NCI-H2171 treated with DMSO at 0.1 percent for 48 hours (cell line): ENCODE results near the gene HERC6.
"Not testable (repeated sequence)": the region's sequence is repeated elsewhere in the genome, so short reads cannot be mapped to it uniquely, and the experiment has no call there.

Experiments
- DNase-seq: peaks from one replicate; lab custom pipeline; 2025; lab: John Stamatoyannopoulos, UW

The HERC6 gene

DNA sequence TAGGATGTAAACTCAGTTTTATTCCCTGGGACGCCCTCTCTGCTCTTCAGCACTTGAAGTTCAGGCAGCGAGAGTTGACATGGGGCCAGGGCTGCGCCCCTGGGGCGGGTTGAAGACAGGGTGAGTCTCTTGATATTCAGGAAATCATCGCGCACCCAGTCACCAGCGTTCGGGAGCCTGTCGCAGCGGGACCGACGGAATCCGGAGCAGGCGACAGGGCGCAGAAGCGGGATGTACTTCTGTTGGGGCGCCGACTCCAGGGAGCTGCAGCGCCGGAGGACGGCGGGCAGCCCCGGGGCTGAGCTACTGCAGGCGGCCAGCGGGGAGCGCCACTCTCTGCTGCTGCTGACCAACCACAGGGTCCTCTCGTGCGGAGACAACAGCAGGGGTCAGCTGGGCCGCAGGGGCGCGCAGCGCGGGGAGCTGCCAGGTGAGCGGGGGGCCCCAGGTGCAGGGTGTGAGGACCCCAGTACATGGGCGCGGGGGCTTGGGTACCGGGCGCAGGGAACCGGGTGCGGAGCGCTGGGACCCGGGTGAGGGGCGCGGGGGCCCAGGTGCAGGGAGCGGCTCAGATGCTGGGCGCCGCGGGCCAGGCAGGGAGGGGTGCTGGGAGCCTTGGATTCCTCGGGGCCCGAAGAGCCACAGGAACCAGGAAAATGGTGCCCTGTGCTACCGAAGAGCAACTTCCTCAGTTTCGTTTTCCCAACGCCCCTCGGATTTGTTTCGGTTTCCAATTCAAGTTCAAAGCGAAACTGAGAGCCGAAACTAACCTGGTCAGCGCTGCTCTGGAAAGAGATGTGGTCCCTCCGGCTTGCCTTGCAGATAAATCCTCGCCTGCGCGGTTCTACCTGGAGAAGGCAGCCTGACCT lies at the start of gene HERC6:
TSS of gene HERC6 (plus strand) at position 162 of the 869 bp plus-strand sequence. CDS start at position 232, 70 bp downstream.
- peak; percentile 2 for DNase-seq

DNA sequence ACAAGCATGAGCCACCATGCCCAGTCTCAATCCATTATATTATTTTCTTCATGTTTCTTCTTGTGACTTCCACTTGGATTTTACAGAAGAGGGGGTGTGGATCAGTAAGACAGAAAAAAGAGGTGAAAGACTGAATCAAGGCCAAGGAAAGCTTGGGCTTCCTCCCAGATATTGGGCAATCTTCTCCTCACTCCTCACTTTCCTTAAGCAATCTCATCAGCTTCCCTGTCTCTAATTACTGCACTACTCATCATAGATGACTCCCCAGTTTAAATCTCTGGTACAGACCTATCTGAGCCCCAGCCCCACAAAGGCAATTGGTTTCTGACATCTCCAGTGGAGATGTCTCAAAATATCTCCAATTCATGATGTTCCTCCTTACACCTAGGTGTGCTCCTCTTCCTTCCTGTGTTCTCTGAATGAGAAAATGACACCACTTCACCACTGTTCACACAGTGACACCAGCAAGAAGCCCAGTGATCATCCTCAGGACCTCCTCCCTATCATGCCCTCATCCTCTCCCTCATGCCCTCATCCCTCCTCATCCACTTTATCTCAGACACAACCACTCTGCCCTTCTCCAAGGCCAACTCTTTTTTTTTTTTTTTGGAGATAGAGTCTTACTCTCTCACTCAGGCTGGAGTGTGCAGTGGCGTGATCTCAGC lies 44.8 kb upstream of the HERC6 start:
- DNase-seq: no peak

DNA sequence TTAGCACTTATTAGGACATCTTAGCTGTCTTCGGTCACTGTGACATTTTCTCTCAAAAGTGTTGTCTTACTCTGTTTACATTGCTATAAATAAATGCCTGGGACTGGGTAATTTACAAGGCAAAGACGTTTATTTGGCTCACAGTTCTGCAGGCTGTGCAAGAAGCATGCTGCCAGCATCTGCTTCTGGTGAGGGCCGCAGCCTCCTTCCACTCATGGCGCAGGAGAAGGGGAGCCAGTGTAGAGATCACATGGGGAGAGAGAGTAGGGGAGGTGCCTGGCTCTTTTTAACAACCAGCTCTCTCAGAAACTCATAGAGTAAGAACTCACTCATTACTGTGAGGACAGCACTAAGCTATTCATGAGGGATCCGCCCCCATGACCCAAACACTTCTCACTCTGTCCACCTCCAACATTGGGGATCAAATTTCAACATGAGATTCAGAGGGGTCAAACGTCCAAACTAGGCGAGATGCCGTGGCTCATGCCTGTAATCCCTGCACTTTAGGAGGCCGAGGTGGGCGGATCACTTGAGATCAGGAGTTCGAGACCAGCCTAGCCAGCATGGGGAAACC lies 43.5 kb upstream of the HERC6 start:
- DNase-seq: no peak

- no peak for DNase-seq
Observed at GRCh38 chr4:88341227-88342192, 37.1 kb upstream of the HERC6 start.

DNA sequence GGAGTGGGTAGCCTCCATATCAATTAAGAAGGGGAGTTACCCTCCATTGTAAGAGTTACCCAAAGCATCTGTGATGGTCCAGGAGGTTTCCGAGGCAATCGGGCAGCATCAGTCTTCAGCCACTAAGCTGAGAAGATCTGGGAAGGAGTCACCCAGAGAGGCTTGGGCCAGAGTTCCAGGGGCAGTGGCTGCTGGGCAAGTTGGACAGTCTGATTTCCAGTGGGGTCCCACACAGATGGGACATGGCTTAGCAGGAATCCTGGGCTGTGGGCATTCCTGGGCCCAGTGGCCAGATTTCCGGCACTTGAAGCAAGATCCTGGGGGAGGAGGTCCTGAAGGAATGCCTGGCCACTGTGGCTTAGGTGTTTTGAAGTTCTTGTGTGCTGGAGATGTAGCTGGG lies 31.8 kb upstream of the HERC6 start:
- DNase-seq: not testable (repeated sequence)

DNA sequence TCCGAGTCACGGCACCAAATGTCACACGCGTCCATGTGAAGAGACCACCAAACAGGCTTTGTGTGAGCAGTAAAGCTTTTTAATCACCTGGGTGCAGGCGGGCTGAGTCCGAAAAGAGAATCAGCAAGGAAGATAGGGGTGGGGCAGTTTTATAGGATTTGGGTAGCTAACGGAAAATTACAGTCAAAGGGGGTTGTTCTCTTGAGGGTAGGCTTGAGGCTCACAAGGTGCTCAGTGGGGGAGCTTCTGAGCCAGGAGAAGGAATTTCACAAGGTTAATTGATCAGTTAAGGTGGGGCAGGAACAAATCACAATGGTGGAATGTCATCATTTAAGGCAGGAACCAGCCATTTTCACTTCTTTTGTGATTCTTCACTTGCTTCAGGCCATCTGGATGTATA lies 29.9 kb upstream of the HERC6 start:
- not testable (repeated sequence) for DNase-seq

GRCh38 chr4:88350786-88351185 lies 27.9 kb upstream of the HERC6 start:
- no peak for DNase-seq

DNA sequence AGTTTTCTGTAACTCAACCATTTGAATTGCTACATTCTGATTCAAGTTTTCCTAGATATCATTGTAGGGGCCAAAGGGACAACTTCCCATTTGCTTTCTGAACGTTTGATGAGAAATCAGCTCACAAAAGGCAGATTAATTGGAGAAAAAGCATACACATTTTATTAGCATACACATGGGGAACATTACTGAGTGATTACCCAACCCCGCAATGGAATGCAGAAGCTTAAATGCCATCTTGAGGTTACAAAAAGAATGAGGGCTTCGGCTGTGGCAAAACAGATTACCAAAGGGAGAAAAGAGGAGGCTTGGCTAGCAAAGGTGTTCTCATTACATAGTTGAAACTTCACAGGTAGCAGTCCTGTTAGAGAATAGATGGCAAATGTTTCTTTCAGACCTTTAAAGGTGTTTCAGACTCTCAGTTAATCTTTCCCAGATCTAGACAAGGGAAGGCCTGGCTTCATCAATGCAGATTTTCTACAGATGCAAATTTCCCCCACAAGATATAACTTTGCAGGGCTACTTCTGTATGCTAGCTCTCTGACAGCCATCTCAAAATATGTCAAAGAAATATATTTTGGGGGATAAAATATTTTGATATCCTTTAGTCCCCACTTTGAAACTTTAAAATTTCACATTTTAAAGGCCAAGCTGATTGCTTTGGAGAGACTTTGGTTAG lies 26.5 kb upstream of the HERC6 start:
- DNase-seq: no peak

DNA sequence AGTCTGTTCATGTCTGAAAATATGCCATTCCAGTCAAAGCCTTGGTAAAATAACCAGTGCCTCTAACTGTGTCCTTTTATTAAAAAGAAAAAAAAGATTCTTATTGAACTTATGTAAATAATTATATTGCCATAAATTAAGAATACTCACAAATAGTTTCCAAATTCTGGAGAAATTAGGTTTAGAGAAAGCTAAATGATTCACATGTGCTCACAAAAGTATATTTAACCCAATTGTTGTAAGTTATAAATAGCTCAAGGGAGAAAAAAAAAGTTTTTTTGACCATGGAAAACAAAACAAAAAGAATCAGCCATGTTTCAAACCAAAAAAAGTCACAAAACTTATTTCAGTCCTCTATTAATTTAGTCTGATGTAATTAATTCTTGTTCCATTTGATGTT lies 25.3 kb upstream of the HERC6 start:
- no peak for DNase-seq

- no peak for DNase-seq
Observed at GRCh38 chr4:88356771-88357170, 21.9 kb upstream of the HERC6 start.

DNA sequence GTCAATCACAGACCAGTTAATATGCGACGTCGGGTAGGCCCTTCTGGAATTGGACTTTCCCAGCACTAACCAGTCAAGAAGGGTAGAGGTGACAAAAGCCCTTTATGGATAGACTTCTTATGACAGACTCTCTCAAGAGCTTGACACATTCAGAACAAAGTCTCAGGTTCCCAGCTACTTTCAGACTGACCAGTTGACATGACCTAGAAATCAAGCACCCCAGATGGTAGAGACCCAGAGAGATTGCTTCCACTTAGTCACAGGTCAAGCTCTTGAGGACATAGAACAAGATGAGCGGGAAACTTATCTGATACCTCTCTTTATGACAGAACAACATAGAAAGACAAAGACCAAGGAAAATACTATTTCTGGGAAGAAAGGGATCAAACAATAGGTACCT lies 21.4 kb upstream of the HERC6 start:
- no peak for DNase-seq

- no peak for DNase-seq
Observed at GRCh38 chr4:88359558-88359957, 19.1 kb upstream of the HERC6 start.

GRCh38 chr4:88360256-88360655 lies 18.4 kb upstream of the HERC6 start:
- no peak for DNase-seq

DNA sequence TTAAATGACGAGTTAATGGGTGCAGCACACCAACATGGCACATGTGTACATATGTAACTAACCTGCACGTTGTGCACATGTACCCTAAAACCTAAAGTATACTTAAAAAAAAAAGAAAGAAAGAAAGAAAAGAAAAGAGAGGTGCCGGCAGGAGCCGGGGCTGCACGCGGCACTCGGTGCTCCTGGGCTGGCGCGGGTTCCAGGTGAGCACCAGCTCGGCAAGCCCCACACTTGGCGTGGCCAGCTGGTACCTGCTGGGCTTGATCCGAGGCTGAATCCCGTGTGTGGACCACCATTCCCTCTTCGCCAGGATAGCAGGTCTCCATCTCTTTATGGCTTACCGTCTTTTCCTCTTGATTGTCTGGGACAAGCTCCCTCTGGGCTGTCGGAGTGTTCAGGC lies 17.9 kb upstream of the HERC6 start:
- DNase-seq: no peak

GRCh38 chr4:88361217-88361773 lies 17.4 kb upstream of the HERC6 start:
- not testable (repeated sequence) for DNase-seq

DNA sequence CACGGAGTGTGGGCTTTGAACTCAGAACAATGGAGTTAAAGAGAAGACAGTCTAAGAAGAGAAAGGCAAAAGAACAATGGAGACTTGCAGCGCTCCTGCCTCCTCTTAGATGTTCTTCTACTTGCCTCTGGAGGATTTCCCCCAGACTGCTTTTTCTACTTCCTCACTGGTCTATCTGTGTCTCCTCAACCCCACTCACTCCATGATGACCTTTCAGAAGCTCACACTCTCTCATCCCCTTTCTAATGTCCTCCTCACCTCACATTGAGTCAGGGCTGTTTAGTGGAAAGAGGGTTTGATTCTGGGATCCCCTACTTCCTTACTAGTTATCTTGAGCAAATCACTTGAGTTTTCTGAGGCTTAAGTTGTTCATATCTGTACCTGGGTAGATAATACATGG lies 12.2 kb upstream of the HERC6 start:
- no peak for DNase-seq

- DNase-seq: no peak
Observed at GRCh38 chr4:88367826-88368225, 10.8 kb upstream of the HERC6 start.

GRCh38 chr4:88369180-88369812 lies 9.4 kb upstream of the HERC6 start:
- DNase-seq: peak; percentile 0

- DNase-seq: no peak
Observed at GRCh38 chr4:88381123-88381522, 2.5 kb downstream of the HERC6 start.

DNA sequence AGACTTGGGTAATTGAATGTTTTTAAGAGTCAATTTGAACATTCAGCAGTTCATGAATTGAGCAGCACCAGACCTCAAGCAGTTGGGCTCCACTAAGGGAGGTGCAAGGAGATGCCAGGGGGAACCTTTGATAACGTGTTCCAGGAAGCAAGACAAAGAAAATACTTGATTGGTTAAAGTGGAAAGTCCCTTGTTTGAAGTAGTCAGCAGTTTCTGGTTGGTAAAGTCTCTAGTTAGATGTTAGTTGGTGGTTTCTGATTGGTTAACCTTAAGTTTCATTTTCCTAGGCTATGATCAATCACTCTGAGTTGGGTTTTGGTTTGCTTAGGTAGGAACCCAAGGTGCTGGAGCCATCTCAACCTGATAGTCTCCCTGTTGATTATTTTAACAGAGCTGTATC lies 4.0 kb downstream of the HERC6 start:
- DNase-seq: no peak

DNA sequence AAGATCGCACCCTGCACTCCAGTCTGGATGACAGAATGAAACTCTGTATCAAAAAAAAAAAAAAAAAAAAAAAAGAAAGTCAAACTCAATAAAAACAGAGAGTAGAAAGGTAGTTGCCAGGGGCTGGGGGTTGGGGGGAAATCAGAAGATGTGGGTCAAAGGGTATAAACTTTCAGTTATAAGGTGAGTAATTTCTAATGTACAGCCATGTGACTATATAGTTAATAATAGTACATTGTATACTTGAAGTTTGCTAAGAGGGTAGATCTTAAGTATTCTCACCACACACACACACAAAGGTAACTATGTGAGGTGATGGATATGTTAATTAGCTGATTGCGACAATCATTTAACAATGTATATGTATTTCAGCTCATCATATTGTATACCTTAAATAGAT lies 11.5 kb downstream of the HERC6 start:
- DNase-seq: no peak
